Thoracic aorta (tissue), 2 donors: ENCODE results near the gene ALK. TPM values are rescaled to one million over a fixed set of nuclear protein-coding genes. Genes with fewer than 3 reads are reported as not detected.

Experiments
- ATAC-seq: fragments of 150-250 bp; one replicate; pipeline ENCODE4 v1.8.0; 2017; ENCODE audit warnings: low read depth; ENCODE audit not compliant: insufficient number of reproducible peaks, low FRiP score
- DNase-seq: peaks from one replicate; pipeline ENCODE4 v3.0.0-alpha.2; 2020; ENCODE audit warnings: low spot score
- H3K27ac ChIP-seq, 2 donors: fragments of 200-600 bp; sonication (generic); 1 replicate in 1 of 2; 2 replicates in 1 of 2; pipeline ENCODE4 v1.5.1; 2016; ENCODE audit warnings: mild to moderate bottlenecking in 2 of 2, moderate library complexity in 2 of 2
- H3K27me3 ChIP-seq: fragments of 200-600 bp; sonication (generic); replicated peaks from 2 replicates; pipeline ENCODE4 v1.6.0; 2016; ENCODE audit warnings: mild to moderate bottlenecking; ENCODE audit not compliant: insufficient read depth
- H3K36me3 ChIP-seq: fragments of 200-600 bp; sonication (generic); one replicate; pipeline ENCODE4 v1.5.1; 2016
- H3K4me1 ChIP-seq, 2 donors: fragments of 200-600 bp; sonication (generic); 1 replicate in 1 of 2; 2 replicates in 1 of 2; pipeline versions ENCODE4 v1.5.1 to v1.6.0; 2016; ENCODE audit warnings: low read depth in 2 of 2, mild to moderate bottlenecking in 1 of 2; ENCODE audit not compliant: control insufficient read depth in 1 of 2
- H3K4me3 ChIP-seq: fragments of 200-600 bp; sonication (generic); 2 replicates; pipeline ENCODE4 v1.5.1; 2016; ENCODE audit warnings: mild to moderate bottlenecking
- H3K9me3 ChIP-seq: fragments of 200-600 bp; sonication (generic); 2 replicates; pipeline ENCODE4 v1.5.1; 2016
- total RNA-seq, 2 donors: library from RNA; depleted of rRNA; stranded (reverse); fragments of >200 nt; gene quantifications; one replicate each; pipeline versions ENCODE4 v1.1.0 to v1.2.3, GENCODE V29; 2016
- TF ChIP-seq, protein P1 (sequence below): fragments of 200-600 bp; sonication (generic); IDR thresholded peaks from one replicate; pipeline ENCODE4 v1.5.1; 2019; ENCODE audit warnings: antibody characterized with exemption

Gene ALK
- total RNA-seq, 2 donors from 2014 or later: 2.0 TPM; not detected in 1

- H3K36me3 ChIP-seq: no peaks in the 10 kb centered on the region
- TF ChIP-seq, protein P1, sequence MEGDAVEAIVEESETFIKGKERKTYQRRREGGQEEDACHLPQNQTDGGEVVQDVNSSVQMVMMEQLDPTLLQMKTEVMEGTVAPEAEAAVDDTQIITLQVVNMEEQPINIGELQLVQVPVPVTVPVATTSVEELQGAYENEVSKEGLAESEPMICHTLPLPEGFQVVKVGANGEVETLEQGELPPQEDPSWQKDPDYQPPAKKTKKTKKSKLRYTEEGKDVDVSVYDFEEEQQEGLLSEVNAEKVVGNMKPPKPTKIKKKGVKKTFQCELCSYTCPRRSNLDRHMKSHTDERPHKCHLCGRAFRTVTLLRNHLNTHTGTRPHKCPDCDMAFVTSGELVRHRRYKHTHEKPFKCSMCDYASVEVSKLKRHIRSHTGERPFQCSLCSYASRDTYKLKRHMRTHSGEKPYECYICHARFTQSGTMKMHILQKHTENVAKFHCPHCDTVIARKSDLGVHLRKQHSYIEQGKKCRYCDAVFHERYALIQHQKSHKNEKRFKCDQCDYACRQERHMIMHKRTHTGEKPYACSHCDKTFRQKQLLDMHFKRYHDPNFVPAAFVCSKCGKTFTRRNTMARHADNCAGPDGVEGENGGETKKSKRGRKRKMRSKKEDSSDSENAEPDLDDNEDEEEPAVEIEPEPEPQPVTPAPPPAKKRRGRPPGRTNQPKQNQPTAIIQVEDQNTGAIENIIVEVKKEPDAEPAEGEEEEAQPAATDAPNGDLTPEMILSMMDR: no peak
- H3K4me3 ChIP-seq: no peak overlapping the region
- no peak overlapping the region for H3K27ac ChIP-seq
- H3K27me3 ChIP-seq: no peaks in the 10 kb centered on the region
- H3K9me3 ChIP-seq: no peaks in the 10 kb centered on the region
- no peaks in the 10 kb centered on the region for H3K4me1 ChIP-seq
- no peak for DNase-seq
- ATAC-seq: no peak
Observed at GRCh38 chr2:29193111-29193510, 728.3 kb downstream of the ALK start.

GRCh38 chr2:29192526-29192925, 728.9 kb downstream of the ALK start:
- Histone ChIP-seq H3K36me3 (no peaks in the 10 kb centered on the region), H3K4me1 (no peaks in the 10 kb centered on the region), H3K27ac (no peak overlapping the region), H3K27me3 (no peaks in the 10 kb centered on the region), H3K9me3 (no peaks in the 10 kb centered on the region), H3K4me3 (no peak overlapping the region)
- no peak for DNase-seq
- no peak for ATAC-seq
- TF ChIP-seq, protein P1: no peak

DNA sequence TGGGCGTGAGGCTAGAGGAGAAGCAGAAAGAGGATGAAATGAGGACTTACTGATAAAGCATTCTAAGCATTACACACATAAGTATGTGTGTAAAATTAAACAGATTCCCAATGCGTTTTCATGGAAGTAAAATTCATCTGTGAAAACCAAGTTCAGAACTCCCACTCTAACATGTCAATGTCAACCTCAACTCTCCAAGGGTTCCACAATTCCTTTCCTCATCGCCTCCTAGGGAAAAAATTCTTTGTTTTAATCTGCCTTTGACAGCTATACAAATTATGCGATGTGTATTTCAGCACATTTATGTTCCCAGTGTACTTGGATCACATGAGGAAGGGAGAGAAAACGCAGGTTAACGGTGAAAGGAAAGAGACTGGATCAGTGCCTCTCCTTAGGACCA, 729.6 kb downstream of the ALK start:
- Histone ChIP-seq H3K9me3 (no peaks in the 10 kb centered on the region), H3K36me3 (no peaks in the 10 kb centered on the region), H3K4me1 (no peaks in the 10 kb centered on the region), H3K27ac (no peak overlapping the region), H3K4me3 (no peak overlapping the region), H3K27me3 (no peaks in the 10 kb centered on the region)
- TF ChIP-seq, protein P1: no peak
- ATAC-seq (no peak), DNase-seq (no peak)

GRCh38 chr2:29189052-29189451, 732.3 kb downstream of the ALK start:
- ATAC-seq (no peak), DNase-seq (no peak)
- Histone ChIP-seq H3K27me3 (no peaks in the 10 kb centered on the region), H3K9me3 (no peaks in the 10 kb centered on the region), H3K36me3 (no peaks in the 10 kb centered on the region), H3K4me1 (no peaks in the 10 kb centered on the region), H3K4me3 (no peak overlapping the region), H3K27ac (no peak overlapping the region)
- TF ChIP-seq, protein P1: no peak

- Histone ChIP-seq H3K27ac (no peak overlapping the region), H3K4me1 (no peaks in the 10 kb centered on the region), H3K27me3 (no peaks in the 10 kb centered on the region), H3K9me3 (no peaks in the 10 kb centered on the region), H3K36me3 (no peaks in the 10 kb centered on the region), H3K4me3 (no peak overlapping the region)
- no peak for DNase-seq
- TF ChIP-seq, protein P1: no peak
- no peak for ATAC-seq
Observed at GRCh38 chr2:29187926-29188325, 733.5 kb downstream of the ALK start.
